DMS153 (cell line): ENCODE data around the gene ZNF66.
"Not testable (repeated sequence)": the region's sequence is repeated elsewhere in the genome, so short reads cannot be mapped to it uniquely, and the experiment has no call there.

Experiments used
- DNase-seq: peaks from one replicate; lab custom pipeline; 2025; lab: John Stamatoyannopoulos, UW

ZNF66 gene

DNA sequence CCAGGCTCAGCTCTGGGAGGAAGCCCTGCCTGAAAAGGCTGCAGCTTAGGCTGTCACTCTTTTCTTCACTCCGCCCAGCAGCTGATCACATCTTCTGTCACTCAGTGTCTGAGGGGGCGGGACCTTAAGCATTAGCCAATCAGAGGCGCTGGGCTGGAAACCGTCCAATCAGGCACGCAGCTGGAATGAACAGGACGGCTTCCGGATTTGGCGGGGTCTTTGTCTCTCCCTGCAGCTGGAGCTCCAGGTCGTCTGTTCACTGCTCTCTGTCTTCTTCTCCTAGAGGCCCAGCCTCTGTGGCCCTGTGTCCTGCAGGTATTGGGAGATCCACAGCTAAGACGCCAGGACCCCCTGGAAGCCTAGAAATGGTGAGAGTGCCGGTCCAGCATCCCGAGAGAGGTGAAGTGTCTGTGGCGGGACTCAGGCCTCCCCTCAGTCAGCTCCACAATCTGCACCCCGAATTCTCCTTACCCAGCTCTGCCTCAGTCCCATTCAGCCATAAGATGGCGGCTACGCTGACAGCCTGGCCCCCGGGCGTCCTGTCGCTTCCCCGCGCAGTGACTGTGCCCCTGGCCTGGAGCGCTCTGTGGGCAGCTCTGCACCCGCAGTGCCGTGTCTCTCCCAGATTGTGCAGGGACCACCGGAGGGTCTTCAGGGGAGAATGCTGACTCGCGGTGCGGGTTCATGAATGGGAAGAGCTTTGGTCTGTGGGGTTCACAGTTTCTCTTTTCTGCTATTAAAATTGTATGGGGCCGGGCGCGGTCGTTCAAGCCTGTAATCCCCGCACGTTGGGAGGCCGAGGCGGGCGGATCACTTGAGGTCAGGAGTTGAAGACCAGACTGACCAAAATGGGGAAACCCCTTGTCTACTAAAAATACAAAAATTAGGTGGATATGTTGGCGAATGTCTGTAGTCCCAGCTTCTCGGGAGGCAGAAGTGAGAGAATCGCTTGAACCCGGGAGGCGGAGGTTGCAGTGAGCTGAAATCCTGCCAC lies at the start of gene ZNF66:
Gene ZNF66, plus strand, starts transcription at position 222 of the 994 bp plus-strand sequence. Its CDS starts 144 bp downstream, at position 366.
- peak; percentile 93 for DNase-seq

DNA sequence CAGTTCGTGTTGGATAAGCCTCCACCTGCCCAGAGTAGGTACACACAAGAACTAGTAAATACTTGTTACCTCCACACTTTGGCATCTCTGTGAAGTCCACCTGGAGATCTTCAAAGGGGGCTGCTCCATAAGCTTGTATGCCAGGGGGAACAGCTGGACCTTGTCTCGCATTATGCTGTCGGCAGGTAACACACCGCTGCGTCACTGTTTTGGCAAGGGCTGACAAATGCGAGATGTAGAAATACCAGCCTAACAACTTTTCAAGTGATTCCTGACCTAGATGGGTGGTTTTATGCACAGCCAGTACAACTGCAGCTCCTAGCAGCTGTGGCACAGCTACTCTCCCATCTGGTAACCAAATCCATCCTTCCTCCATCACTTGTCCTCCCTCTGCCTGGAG lies 25.9 kb upstream of the ZNF66 start:
- not testable (repeated sequence) for DNase-seq

DNA sequence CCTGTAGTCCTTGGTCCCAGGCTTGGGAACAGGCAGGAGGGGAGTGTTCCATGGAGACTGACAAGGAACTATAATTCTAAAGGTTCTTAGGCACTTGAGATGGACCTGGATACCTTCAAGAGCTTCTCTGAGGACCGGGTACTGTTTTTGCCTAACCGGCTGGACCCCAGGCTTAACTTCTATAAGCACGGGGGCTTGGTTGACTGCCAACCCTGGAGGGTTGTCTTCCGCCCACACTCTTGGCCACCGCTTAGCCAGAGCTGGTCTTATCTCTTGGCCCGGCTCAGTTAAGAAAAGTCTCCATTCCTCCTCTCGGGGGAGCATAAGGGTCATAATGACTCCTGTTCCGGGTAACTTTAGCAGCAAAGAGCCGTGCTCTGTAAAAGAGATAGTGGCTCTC lies 23.8 kb upstream of the ZNF66 start:
- DNase-seq, result not testable (repeated sequence)

DNA sequence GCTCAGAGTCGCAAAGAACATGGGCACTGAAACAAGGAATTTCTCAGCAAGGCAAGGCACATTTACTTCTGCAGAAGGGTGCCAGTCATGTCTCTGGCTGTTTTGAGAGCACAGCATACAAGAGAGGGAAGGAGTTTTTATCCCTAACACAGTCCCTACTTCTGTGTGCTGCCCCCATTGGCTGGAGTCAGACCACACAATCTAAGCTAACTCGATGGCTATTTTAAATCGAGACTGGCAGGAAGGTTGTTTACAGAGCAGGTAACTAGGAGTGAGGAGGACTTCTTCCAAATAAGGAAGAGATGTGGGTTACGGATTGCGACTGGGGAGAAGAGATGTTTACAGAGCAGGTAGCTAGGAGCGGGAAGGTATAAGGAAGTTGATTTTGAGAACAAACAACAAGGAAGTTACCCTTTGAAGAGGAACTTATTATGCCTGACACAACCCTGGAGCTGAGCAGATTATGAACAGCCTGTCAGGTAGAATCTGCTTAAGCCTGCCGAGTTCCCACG lies 6.8 kb upstream of the ZNF66 start:
- DNase-seq, result not testable (repeated sequence)

DNA sequence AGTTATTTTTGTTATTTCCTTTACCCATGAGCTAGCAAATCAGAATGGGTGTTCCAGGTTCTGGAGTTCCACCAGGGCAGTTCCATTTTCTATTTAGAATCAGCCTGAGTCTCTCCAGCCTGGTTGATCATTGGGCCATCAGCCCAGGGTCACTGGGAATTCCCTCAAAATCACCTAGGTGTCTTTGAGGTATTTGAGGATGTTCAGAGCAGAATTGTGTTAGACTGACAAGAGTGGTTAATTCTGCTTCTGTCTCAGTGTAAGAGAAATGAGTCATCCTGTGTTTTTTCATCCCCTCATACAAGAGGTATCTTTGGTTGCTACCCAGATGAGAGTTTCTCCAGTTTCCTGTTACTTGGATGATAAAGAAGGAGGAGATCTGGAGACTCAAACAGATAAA lies 11.7 kb downstream of the ZNF66 start:
- no peak for DNase-seq

DNA sequence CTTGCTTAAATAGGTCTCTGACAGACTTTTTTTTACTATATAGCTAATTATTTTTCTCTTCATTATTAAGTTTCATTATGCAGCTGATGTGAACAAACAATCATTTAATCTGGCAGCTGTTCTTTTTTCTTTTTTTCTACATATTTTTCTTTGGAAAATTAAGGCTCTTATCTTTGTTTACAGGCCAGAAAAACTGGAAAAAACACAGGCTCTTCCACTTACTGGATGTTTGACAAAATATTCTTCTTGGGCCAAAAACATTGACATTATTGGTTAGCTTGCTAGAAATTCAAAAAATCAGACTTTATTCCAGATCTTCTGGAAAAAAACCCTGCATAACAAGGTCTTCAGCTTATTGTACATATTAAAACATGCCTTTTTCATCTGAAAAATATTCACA lies 15.7 kb downstream of the ZNF66 start:
- no peak for DNase-seq

DNA sequence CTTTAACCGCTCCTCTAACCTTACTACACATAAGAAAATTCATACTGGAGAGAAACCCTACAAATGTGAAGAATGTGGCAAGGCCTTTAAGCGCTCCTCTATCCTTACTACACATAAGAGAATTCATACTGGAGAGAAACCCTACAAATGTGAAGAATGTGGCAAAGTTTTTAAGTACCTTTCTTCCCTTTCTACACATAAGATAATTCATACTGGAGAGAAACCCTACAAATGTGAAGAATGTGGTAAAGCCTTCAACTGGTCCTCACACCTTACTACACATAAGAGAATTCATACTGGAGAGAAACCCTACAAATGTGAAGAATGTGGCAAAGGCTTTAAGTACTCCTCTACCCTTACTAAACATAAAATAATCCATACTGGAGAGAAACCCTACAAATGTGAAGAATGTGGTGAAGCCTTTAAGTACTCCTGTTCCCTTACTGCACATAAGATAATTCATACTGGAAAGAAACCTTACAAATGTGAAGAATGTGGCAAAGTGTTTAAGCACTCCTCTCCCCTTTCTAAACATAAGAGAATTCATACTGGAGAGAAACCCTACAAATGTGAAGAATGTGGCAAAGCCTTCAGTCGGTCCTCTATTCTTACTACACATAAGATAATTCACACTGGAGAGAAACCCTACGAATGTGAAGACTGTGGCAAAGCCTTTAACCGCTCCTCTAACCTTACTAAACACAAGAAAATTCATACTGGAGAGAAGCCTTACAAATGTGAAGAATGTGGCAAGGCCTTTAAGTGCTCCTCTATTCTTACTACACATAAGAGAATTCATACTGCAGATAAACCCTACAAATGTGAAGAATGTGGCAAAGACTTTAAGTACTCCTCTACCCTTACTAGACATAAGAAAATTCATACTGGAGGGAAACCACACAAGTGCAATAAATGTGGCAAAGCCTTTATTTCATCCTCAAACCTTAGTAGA lies 30.5 kb downstream of the ZNF66 start:
- DNase-seq, result not testable (repeated sequence)

DNA sequence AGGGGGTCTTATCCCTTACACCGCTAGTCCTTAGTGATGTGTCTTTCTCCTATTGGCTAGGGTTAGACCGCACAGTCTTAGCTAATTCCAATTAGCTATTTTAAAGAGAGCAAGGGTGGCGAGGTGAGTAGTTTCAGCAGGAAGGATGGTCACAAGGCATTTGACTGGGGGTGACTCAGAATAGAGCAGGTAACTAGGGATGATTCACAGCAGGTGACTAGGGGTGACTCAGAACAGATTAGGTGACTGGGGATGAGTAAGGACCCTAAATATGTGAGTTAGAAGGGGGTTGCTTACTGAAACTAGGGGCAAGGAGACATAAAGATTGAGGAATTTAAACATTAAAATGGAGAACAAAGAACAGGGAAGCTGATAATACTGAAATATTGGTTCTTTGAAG lies 64.3 kb downstream of the ZNF66 start:
- no peak for DNase-seq
